ENCODE measurements around the gene C1QTNF3.

The C1QTNF3 gene

GRCh38 chr5:34007201-34007620 lies 35.8 kb downstream of the C1QTNF3 start:
- H3K36me3 ChIP-seq (ENCODE audit: control insufficient read depth, insufficient read depth, low read length) = no peaks in the 10 kb centered on the region
- H3K9ac ChIP-seq (ENCODE audit: low read depth, low read length) = peak overlapping the region; percentile 77
- H3K27me3 ChIP-seq (ENCODE audit: control insufficient read depth, insufficient read depth, low read length) = no peaks in the 10 kb centered on the region
- no peaks in the 10 kb centered on the region for H3K9me3 ChIP-seq (ENCODE audit: control insufficient read depth, insufficient read depth, low read length)
- peaks cover 3% of the 10 kb centered on the region for H3K4me1 ChIP-seq (ENCODE audit: control insufficient read depth, insufficient read depth, low read length)
- peak overlapping the region; percentile 74 for H3K4me3 ChIP-seq (ENCODE audit: low read depth, low read length)

GRCh38 chr5:34005681-34006080 lies 37.3 kb downstream of the C1QTNF3 start:
- H3K4me3 ChIP-seq (ENCODE audit: low read depth, low read length) = no peak overlapping the region
- no peaks in the 10 kb centered on the region for H3K9me3 ChIP-seq (ENCODE audit: control insufficient read depth, insufficient read depth, low read length)
- H3K36me3 ChIP-seq (ENCODE audit: control insufficient read depth, insufficient read depth, low read length) = no peaks in the 10 kb centered on the region
- H3K9ac ChIP-seq (ENCODE audit: low read depth, low read length) = no peak overlapping the region
- H3K27me3 ChIP-seq (ENCODE audit: control insufficient read depth, insufficient read depth, low read length) = no peaks in the 10 kb centered on the region
- H3K4me1 ChIP-seq (ENCODE audit: control insufficient read depth, insufficient read depth, low read length) = peaks cover 5% of the 10 kb centered on the region

GRCh38 chr5:34005211-34005610 lies 37.8 kb downstream of the C1QTNF3 start:
- no peaks in the 10 kb centered on the region for H3K36me3 ChIP-seq (ENCODE audit: control insufficient read depth, insufficient read depth, low read length)
- no peaks in the 10 kb centered on the region for H3K27me3 ChIP-seq (ENCODE audit: control insufficient read depth, insufficient read depth, low read length)
- H3K9me3 ChIP-seq (ENCODE audit: control insufficient read depth, insufficient read depth, low read length) = no peaks in the 10 kb centered on the region
- H3K4me1 ChIP-seq (ENCODE audit: control insufficient read depth, insufficient read depth, low read length) = peaks cover 5% of the 10 kb centered on the region
- no peak overlapping the region for H3K4me3 ChIP-seq (ENCODE audit: low read depth, low read length)
- H3K9ac ChIP-seq (ENCODE audit: low read depth, low read length) = no peak overlapping the region

- peaks cover 5% of the 10 kb centered on the region for H3K4me1 ChIP-seq (ENCODE audit: control insufficient read depth, insufficient read depth, low read length)
- H3K4me3 ChIP-seq (ENCODE audit: low read depth, low read length) = no peak overlapping the region
- no peaks in the 10 kb centered on the region for H3K36me3 ChIP-seq (ENCODE audit: control insufficient read depth, insufficient read depth, low read length)
- no peak overlapping the region for H3K9ac ChIP-seq (ENCODE audit: low read depth, low read length)
- no peaks in the 10 kb centered on the region for H3K9me3 ChIP-seq (ENCODE audit: control insufficient read depth, insufficient read depth, low read length)
- no peaks in the 10 kb centered on the region for H3K27me3 ChIP-seq (ENCODE audit: control insufficient read depth, insufficient read depth, low read length)
Observed at GRCh38 chr5:34003941-34004340, 39.1 kb downstream of the C1QTNF3 start.

GRCh38 chr5:34002629-34003328 lies 40.2 kb downstream of the C1QTNF3 start:
- H3K27me3 ChIP-seq (ENCODE audit: control insufficient read depth, insufficient read depth, low read length) = no peaks in the 10 kb centered on the region
- H3K36me3 ChIP-seq (ENCODE audit: control insufficient read depth, insufficient read depth, low read length) = no peaks in the 10 kb centered on the region
- H3K4me3 ChIP-seq (ENCODE audit: low read depth, low read length) = no peak overlapping the region
- no peaks in the 10 kb centered on the region for H3K9me3 ChIP-seq (ENCODE audit: control insufficient read depth, insufficient read depth, low read length)
- H3K4me1 ChIP-seq (ENCODE audit: control insufficient read depth, insufficient read depth, low read length) = peaks cover 5% of the 10 kb centered on the region
- no peak overlapping the region for H3K9ac ChIP-seq (ENCODE audit: low read depth, low read length)

- H3K9ac ChIP-seq (ENCODE audit: low read depth, low read length) = no peak overlapping the region
- H3K36me3 ChIP-seq (ENCODE audit: control insufficient read depth, insufficient read depth, low read length) = no peaks in the 10 kb centered on the region
- no peaks in the 10 kb centered on the region for H3K9me3 ChIP-seq (ENCODE audit: control insufficient read depth, insufficient read depth, low read length)
- H3K4me1 ChIP-seq (ENCODE audit: control insufficient read depth, insufficient read depth, low read length) = peaks cover 2% of the 10 kb centered on the region
- no peak overlapping the region for H3K4me3 ChIP-seq (ENCODE audit: low read depth, low read length)
- H3K27me3 ChIP-seq (ENCODE audit: control insufficient read depth, insufficient read depth, low read length) = no peaks in the 10 kb centered on the region
Observed at GRCh38 chr5:34001241-34001841, 41.7 kb downstream of the C1QTNF3 start.

GRCh38 chr5:33999978-34000377 lies 43.0 kb downstream of the C1QTNF3 start:
- H3K9me3 ChIP-seq (ENCODE audit: control insufficient read depth, insufficient read depth, low read length) = no peaks in the 10 kb centered on the region
- no peak overlapping the region for H3K9ac ChIP-seq (ENCODE audit: low read depth, low read length)
- H3K4me3 ChIP-seq (ENCODE audit: low read depth, low read length) = no peak overlapping the region
- H3K27me3 ChIP-seq (ENCODE audit: control insufficient read depth, insufficient read depth, low read length) = no peaks in the 10 kb centered on the region
- no peaks in the 10 kb centered on the region for H3K36me3 ChIP-seq (ENCODE audit: control insufficient read depth, insufficient read depth, low read length)
- peaks cover 2% of the 10 kb centered on the region for H3K4me1 ChIP-seq (ENCODE audit: control insufficient read depth, insufficient read depth, low read length)

- H3K27me3 ChIP-seq (ENCODE audit: control insufficient read depth, insufficient read depth, low read length) = no peaks in the 10 kb centered on the region
- H3K4me1 ChIP-seq (ENCODE audit: control insufficient read depth, insufficient read depth, low read length) = peaks cover 2% of the 10 kb centered on the region
- H3K9me3 ChIP-seq (ENCODE audit: control insufficient read depth, insufficient read depth, low read length) = no peaks in the 10 kb centered on the region
- H3K9ac ChIP-seq (ENCODE audit: low read depth, low read length) = no peak overlapping the region
- H3K4me3 ChIP-seq (ENCODE audit: low read depth, low read length) = no peak overlapping the region
- no peaks in the 10 kb centered on the region for H3K36me3 ChIP-seq (ENCODE audit: control insufficient read depth, insufficient read depth, low read length)
Observed at GRCh38 chr5:33997331-33997983, 45.6 kb downstream of the C1QTNF3 start.

GRCh38 chr5:33995865-33996264 lies 47.1 kb downstream of the C1QTNF3 start:
- Histone ChIP-seq H3K9me3 (ENCODE audit: control insufficient read depth, insufficient read depth, low read length) (no peaks in the 10 kb centered on the region), H3K36me3 (ENCODE audit: control insufficient read depth, insufficient read depth, low read length) (no peaks in the 10 kb centered on the region), H3K4me1 (ENCODE audit: control insufficient read depth, insufficient read depth, low read length) (no peaks in the 10 kb centered on the region), H3K9ac (ENCODE audit: low read depth, low read length) (no peak overlapping the region), H3K4me3 (ENCODE audit: low read depth, low read length) (no peak overlapping the region), H3K27me3 (ENCODE audit: control insufficient read depth, insufficient read depth, low read length) (no peaks in the 10 kb centered on the region)

GRCh38 chr5:33994845-33995244 lies 48.2 kb downstream of the C1QTNF3 start:
- no peak overlapping the region for H3K9ac ChIP-seq (ENCODE audit: low read depth, low read length)
- no peak overlapping the region for H3K4me3 ChIP-seq (ENCODE audit: low read depth, low read length)
- no peaks in the 10 kb centered on the region for H3K36me3 ChIP-seq (ENCODE audit: control insufficient read depth, insufficient read depth, low read length)
- no peaks in the 10 kb centered on the region for H3K9me3 ChIP-seq (ENCODE audit: control insufficient read depth, insufficient read depth, low read length)
- H3K27me3 ChIP-seq (ENCODE audit: control insufficient read depth, insufficient read depth, low read length) = no peaks in the 10 kb centered on the region
- H3K4me1 ChIP-seq (ENCODE audit: control insufficient read depth, insufficient read depth, low read length) = no peaks in the 10 kb centered on the region

- Histone ChIP-seq H3K4me1 (ENCODE audit: control insufficient read depth, insufficient read depth, low read length) (no peaks in the 10 kb centered on the region), H3K4me3 (ENCODE audit: low read depth, low read length) (no peak overlapping the region), H3K9me3 (ENCODE audit: control insufficient read depth, insufficient read depth, low read length) (no peaks in the 10 kb centered on the region), H3K36me3 (ENCODE audit: control insufficient read depth, insufficient read depth, low read length) (no peaks in the 10 kb centered on the region), H3K9ac (ENCODE audit: low read depth, low read length) (no peak overlapping the region), H3K27me3 (ENCODE audit: control insufficient read depth, insufficient read depth, low read length) (no peaks in the 10 kb centered on the region)
Observed at GRCh38 chr5:33992864-33993263, 50.1 kb downstream of the C1QTNF3 start.

GRCh38 chr5:33985447-33985846 lies 57.6 kb downstream of the C1QTNF3 start:
- H3K9ac ChIP-seq (ENCODE audit: low read depth, low read length) = no peak overlapping the region
- H3K9me3 ChIP-seq (ENCODE audit: control insufficient read depth, insufficient read depth, low read length) = no peaks in the 10 kb centered on the region
- H3K4me3 ChIP-seq (ENCODE audit: low read depth, low read length) = no peak overlapping the region
- no peaks in the 10 kb centered on the region for H3K27me3 ChIP-seq (ENCODE audit: control insufficient read depth, insufficient read depth, low read length)
- H3K36me3 ChIP-seq (ENCODE audit: control insufficient read depth, insufficient read depth, low read length) = no peaks in the 10 kb centered on the region
- no peaks in the 10 kb centered on the region for H3K4me1 ChIP-seq (ENCODE audit: control insufficient read depth, insufficient read depth, low read length)
